ENCODE results near the gene GFRA1. TPM values are rescaled to one million over a fixed set of nuclear protein-coding genes. Genes with fewer than 3 reads are reported as not detected.

GFRA1 gene, protein sequence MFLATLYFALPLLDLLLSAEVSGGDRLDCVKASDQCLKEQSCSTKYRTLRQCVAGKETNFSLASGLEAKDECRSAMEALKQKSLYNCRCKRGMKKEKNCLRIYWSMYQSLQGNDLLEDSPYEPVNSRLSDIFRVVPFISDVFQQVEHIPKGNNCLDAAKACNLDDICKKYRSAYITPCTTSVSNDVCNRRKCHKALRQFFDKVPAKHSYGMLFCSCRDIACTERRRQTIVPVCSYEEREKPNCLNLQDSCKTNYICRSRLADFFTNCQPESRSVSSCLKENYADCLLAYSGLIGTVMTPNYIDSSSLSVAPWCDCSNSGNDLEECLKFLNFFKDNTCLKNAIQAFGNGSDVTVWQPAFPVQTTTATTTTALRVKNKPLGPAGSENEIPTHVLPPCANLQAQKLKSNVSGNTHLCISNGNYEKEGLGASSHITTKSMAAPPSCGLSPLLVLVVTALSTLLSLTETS
- 5.9 TPM for total RNA-seq
- long read RNA-seq, partial matches to known transcripts, result 0 of 4 reads
- long read RNA-seq, other reads (novel, unspliced or antisense), result 4 of 4 reads

DNA sequence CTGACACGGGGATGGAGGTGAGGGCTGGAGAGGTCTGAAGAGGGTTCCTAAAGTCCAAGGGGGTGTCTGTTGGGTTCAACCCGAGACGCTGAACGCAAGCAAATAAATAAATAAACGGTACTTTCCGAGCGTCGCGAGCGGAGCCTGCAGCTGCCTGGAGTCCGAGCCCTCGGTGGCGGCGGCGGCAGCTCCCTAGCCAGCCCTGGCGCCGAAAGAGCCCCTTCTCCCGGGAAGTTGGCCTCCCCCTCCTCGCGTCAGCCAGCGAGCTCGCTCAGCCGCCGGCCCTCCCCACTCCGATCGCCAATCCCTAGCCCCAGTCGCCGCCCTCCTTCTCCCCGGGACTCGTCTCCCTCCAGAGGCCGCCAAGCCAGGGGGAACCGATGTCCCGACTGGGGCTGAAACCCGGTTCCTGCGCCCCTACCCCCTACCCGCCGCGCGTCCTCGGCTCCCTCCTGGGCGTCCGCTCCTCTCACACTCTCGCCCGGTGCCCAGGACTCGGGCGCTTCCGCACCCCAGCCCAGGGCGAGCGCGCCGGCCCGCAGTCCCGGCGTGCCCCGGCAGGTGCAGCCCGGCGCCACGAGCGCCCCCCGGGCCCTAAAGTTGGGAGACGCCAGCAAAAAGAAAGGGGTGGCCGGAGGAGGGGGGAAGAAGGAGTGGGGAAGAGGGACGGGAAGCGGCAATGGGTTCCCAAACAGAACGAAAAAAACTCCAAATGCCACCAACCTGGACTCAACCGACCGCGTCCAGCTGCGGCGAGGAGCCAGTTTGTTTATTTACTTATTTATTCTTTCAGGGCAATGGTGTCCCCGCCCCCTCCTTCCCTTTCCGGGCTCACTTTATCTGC lies at the start of gene GFRA1:
TSS of gene GFRA1 (minus strand) at position 767 of the 844 bp plus-strand sequence. CDS start 1,177 bp downstream, outside the sequence.
- DNase-seq (peak; percentile 58), ATAC-seq (ENCODE audit: poor library complexity) (peak; percentile 37)
- intact Hi-C loops (cut with DNase I), result no loop called here

DNA sequence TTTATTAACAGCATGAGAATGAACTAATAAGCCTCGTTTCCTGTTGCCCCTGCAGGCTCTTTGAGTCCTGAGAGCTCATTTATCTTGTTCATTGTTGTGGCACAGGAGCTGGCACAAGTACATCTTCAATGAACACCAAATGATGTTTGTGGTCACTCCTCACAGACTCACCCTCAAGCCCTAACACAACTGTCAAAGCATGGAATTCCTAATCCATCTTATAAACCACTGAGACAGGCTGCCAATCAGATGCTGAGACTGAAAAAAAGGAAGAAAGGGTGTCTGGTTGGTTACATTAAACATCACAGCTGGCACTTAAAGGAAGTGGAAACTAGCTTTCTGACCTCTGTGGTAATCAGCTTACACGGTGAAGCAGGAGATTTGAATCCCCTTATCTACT lies 43.5 kb upstream of the GFRA1 start:
- intact Hi-C loops (cut with DNase I), result no loop called here
- ATAC-seq (ENCODE audit: poor library complexity) (no peak), DNase-seq (no peak)

DNA sequence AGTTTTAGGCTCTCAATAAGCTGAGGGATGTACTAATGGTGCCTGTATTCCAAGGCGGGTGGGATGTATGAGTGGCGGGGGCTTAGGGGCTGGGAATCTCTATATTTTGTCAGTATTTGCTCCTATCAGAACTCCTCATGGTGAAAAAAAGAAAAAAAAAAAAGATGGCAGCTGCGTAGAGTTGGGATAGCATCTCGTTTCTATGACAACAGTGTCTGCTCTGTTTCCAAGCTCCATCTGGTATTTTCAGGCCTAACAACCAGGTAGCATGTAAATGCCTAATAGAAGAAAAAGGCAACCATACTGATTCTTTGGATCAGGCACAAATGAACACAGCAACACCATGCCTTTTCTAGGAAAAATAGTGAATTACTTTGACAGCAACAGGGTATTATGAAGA lies 39.5 kb upstream of the GFRA1 start:
- no peak for DNase-seq
- intact Hi-C loops (cut with DNase I), result no loop called here
- ATAC-seq (ENCODE audit: poor library complexity), result no peak

DNA sequence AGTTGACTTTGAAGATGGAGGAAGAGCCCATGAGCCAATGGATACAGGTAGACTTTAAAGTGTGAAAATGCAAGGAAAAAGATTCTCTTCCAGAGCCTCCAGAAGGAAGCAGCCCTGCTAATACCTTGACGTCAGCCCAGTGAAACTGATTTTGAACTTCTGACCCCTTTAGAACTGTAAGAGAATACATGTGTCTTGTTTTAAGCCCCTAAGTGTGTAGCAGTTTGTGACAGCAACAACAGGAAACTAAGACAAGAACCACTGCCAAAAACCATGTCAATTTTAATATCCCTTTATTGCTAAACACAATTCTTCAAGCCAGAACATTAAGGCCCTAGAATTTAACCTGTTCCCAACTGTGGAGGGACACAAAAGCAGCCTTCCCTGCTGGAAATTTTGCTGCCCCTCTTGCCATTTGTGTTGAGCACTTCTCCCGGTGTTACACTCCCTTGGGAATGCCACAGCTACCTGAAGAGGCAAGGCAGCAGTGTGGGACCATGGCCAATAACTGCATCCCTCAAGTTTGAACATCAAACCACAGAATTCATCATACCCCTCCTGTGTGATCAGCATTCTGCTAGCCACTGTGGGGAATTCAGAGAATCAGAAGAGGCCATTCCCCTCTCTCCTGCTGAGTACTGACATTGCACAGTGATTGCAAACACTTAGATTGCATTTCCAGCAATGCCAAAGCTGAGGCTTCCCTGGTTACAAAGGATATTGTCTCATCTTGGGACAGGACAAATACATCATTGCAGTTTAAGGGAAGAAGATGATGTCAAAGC lies 38.9 kb upstream of the GFRA1 start:
- intact Hi-C loops (cut with DNase I), result no loop called here
- ATAC-seq (ENCODE audit: poor library complexity), result no peak
- no peak for DNase-seq

DNA sequence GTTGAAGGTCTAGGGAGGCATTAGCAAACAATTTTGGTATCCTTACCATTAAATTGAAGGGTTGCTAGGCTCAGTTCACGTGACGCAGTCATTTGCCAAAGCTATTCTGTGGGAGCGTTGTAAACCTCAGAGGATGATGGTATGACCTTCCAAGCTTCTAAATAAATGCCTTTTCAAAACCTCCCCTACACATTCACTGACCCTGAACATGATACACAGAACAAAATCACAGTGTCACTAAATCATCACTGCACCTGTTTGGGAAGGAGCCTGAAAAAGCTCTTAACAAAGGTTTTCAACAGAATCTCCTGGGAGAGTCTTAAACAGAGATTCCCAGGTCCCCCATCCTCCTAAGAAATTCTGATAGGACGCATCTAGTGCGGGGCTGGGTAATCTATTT lies 38.0 kb upstream of the GFRA1 start:
- ATAC-seq (ENCODE audit: poor library complexity), result no peak
- intact Hi-C loops (cut with DNase I), result no loop called here

DNA sequence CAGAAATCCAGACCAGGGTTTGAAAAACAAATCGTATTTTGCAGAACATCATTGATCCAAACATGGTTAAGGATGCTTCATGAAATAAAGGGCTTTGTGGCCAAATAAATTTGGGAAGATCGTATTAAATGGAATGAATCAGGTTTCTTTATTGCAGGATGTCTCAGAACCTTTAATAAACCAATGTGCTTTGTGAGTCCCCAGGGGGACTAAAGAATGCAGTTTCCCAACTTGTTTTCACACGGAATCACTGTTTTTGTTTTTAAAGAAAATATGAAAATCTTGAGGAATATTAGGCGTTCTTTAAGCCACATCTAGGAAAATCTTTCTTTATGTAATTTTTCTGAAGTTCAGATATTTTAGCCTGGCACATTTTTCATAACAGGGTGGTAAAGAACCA lies 34.4 kb upstream of the GFRA1 start:
- ATAC-seq (ENCODE audit: poor library complexity) (no peak), DNase-seq (no peak)
- intact Hi-C loops (cut with DNase I), result no loop called here

More for the DNA sequence above, 38.0 kb upstream of the GFRA1 start:
- DNase-seq, result no peak

DNA sequence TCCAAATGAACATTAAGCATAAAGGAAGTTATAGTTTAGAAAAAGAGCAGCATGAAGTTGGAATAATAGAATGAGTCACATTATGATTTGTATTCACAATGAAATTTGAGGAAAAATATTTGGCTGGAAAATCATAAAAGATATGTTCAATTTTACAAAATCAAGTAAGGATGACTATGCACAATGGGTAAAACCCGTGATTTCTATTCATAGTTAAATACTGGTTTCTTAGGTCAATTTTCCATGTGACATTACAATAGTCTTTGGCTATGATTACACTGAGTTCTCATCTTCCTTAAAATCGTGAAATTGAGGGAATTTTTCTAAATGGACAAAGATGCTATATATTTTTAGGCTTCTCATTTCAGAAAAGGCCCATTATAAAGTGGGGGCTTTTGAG lies 33.8 kb upstream of the GFRA1 start:
- intact Hi-C loops (cut with DNase I), result no loop called here

DNA sequence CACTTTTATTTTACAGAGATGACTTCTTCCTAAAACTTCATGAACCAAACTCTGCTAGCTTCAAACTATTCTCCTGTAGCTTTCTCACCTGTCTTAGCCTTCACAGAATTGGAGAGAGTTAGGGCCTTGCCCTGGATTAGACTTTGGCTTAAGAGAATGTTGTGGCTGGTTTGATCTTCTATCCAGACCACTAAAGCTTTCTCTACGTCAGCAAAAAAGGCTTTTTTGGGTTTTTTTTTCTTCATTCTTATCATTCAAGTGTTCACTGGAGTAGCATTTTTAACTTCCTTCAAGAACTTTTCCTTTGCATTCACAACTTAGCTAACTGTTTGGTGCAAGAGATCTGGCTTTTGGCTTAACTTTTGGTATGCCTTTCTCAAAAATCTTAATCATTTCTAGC lies 31.9 kb upstream of the GFRA1 start:
- DNase-seq (no peak), ATAC-seq (ENCODE audit: poor library complexity) (no peak)
- intact Hi-C loops (cut with DNase I), result no loop called here

More for the DNA sequence above, 33.8 kb upstream of the GFRA1 start:
- no peak for DNase-seq
- no peak for ATAC-seq (ENCODE audit: poor library complexity)

DNA sequence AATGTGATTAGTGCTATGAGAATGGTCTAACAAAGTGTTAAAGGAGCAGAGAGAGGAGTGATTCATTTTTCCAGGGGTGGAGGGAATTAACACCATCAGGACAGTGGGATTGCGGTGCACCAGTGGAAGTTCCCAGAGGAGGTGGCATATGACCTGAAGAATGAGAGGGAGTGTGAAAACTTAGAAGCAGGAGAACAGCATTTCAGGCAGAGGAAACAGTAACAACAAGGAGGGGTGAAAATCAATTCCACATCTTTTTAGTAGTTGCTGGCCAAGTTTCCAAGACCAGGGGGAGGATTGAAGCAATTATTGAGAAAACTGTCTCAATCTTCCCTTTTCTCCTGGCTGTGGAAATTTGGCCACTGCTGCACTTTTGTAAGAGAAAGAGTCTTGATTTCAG lies 27.5 kb upstream of the GFRA1 start:
- ATAC-seq (ENCODE audit: poor library complexity), result no peak
- intact Hi-C loops (cut with DNase I), result no loop called here
- no peak for DNase-seq

DNA sequence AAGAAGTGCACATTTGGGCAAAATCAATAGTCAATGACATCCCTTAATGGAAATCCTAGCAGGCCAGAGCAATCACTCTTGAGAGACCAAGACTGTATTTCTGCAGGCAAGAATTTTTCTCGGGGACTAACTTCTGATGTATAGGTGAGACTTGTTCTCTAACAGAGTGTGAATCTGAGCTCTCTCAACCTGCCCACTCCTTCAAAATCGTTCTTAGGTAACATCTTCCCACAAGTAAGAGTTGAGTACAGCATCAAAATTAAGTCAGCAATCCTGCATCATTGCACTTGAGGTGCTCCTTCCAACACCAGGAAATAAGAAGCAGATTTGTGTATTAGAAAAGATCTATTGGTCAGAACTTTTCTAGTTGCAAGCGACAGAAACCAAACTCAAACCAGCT lies 25.6 kb upstream of the GFRA1 start:
- intact Hi-C loops (cut with DNase I), result loop anchor here (10.0 kb wide), 1 partner anchor 504 kb away; no protein-coding TSS in a partner anchor
- no peak for ATAC-seq (ENCODE audit: poor library complexity)

DNA sequence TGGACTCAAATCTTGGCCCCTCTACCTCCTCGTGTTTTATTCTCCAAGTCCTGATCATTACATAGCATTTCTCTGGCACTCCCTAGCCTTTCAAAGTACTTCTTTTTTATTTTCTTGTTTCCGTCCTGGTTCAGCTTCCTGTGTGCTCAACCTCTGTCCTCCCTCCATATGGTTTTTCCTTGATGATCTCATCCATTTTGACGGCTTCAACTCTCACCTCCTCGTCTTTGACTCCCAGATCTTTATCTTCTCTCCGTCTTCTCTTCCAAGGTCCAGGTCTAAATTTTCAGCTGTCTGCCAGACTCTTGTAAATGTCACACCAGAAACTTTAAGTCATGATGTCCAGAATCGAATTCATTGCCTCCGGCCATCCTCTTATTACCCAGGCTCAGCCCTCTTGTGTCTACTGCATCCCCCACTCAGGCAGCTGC lies 23.3 kb upstream of the GFRA1 start:
- DNase-seq, result no peak
- no peak for ATAC-seq (ENCODE audit: poor library complexity)
- intact Hi-C loops (cut with DNase I), result loop anchor here (10.0 kb wide), 1 partner anchor 502 kb away; no protein-coding TSS in a partner anchor

More for the DNA sequence above, 25.6 kb upstream of the GFRA1 start:
- DNase-seq, result no peak

DNA sequence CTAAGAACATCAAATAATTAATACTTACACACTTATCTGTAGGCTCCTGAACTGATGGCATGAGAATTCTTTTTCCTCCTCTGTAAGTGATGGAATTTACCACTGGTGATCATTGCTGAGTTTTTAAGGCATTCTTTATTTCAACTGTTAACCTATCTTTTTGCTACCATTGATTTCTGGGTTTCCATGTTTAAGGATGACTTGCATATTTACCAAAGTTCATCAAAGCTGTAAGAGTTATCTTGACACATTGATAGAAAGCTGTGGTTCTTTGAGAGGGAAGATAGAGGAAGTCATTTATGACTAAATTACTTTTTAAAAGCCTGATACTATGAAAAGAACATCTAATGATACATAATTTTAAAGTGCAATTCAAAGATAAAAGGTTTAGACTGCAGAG lies 19.5 kb upstream of the GFRA1 start:
- DNase-seq (no peak), ATAC-seq (ENCODE audit: poor library complexity) (no peak)
- intact Hi-C loops (cut with DNase I), result loop anchor here (5.0 to 10.0 kb wide), 2 partner anchors 345 to 498 kb away; no protein-coding TSS in a partner anchor

DNA sequence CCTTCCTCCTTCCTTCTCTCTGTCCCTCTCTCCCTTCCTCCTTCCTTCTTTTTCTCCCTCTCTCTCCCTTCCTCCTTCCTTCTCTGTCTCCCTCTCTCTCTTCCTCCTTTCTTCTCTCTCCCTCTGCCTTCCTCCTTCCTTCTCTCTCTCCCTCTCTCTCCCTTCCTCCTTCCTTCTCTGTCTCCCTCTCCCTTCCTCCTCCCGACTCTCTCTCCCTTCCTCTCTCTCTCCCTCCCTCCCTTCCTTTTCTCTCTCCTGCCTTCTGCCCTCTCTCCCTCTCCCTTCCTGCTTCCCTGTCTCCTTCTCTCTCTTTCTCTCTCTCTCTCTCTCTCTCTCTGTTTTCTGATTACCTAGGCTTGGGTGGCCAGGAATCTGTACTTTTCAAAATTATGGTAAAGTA lies 16.6 kb upstream of the GFRA1 start:
- DNase-seq (no peak), ATAC-seq (ENCODE audit: poor library complexity) (no peak)
- intact Hi-C loops (cut with DNase I), result loop anchor here (5.0 to 10.0 kb wide), 4 partner anchors 342 to 585 kb away; no protein-coding TSS in a partner anchor

DNA sequence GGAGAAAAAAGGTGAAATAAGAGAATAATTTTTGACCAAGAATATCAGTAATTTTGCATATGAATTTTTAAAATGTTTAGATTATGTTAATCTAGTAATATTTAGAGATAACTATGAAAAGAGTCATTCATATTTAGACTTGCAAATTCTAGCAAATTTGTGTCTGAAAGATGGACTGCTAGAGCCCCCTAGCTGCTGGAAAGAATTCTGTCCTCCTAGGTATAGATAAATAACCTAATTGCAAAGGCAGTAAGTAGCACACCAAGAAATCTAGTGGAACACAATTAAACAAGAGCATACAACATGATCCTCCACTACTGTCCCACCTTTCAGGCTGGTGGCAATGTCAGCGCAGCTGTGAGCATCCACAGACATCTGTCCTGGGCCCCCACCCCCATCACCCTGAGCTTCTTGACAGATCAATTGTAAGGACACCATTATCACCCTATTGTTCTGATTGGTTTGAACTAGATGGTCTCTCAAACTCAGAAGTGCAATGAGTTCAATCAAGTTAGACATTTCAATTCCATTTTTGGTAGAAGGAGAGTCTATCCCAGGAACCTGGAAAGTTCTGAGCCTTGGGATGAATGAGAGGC lies 15.0 kb upstream of the GFRA1 start:
- ATAC-seq (ENCODE audit: poor library complexity), result peak; percentile 52
- intact Hi-C loops (cut with DNase I), result loop anchor here (10.0 kb wide), 2 partner anchors 463 to 583 kb away; no protein-coding TSS in a partner anchor

DNA sequence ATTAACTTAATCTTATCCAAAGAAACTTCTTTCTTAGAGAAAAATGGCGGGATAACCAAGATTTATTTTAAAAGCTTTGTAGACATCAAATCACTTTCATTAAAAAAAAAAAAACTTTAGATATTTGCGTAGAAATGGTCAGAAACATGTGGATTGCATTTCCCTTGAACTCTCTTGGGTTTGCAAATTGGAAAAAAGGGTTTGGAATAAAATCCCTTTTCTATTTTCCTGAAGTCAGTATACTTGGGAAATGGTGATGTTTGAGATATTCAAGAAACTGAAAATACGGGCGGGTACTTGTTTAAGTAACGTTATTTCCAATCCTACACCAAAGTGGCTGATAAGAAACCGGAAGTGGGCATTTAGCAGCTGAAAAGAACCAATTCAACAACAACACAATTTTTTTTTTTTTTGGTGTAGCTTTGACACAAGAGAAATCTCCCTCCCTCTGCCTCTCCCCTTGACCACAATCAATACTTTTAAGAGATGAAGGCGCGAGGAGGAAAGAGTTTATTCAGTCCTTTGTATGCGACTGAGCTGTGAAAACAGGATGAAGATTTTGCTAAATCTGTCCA lies 13.7 kb upstream of the GFRA1 start:
- DNase-seq (no peak), ATAC-seq (ENCODE audit: poor library complexity) (no peak)
- intact Hi-C loops (cut with DNase I), result loop anchor here (10.0 kb wide), 2 partner anchors 462 to 582 kb away; no protein-coding TSS in a partner anchor

More for the DNA sequence above, 15.0 kb upstream of the GFRA1 start:
- DNase-seq, result no peak

DNA sequence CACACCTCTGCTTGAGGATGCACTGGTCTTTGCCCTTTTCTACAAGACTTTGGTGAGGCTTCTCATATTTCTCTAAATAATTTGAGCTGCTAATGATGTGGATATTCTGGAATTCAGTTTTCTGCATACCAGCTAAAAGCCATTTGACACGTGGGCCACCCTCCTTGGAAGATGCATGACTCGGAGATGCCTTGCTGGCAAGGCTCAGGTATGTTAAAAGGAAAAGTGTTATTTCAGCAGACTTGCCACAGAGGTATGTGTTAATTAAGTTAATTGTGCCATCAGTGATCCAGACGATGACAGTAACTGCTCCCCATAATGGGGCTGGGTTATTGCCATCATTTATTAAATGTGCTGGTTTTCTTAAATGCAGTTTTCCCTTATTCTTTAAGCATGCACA lies 8.8 kb upstream of the GFRA1 start:
- no peak for DNase-seq
- ATAC-seq (ENCODE audit: poor library complexity), result no peak
- intact Hi-C loops (cut with DNase I), result loop anchor here (10.0 kb wide), 2 partner anchors 457 to 577 kb away; no protein-coding TSS in a partner anchor

DNA sequence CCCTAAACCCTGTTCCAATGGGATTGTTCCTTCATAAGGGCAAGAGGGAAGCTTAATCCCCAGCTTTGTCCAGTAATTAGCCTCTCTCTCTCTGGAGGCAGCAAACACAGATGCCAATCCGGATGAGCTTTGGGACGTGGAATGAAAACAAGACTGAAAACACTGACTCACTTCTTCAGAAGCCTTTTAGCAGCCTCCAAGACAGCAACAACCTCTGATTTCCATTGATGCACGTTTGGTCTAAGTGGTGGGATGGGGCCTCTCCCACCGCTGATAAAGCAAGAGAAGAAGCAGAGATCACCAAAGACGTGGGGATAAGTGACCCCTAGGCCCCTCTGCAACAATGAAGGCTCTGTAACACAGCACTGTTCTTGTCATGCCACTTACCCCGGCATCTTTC lies 5.8 kb upstream of the GFRA1 start:
- no peak for DNase-seq
- intact Hi-C loops (cut with DNase I), result no loop called here
- no peak for ATAC-seq (ENCODE audit: poor library complexity)

DNA sequence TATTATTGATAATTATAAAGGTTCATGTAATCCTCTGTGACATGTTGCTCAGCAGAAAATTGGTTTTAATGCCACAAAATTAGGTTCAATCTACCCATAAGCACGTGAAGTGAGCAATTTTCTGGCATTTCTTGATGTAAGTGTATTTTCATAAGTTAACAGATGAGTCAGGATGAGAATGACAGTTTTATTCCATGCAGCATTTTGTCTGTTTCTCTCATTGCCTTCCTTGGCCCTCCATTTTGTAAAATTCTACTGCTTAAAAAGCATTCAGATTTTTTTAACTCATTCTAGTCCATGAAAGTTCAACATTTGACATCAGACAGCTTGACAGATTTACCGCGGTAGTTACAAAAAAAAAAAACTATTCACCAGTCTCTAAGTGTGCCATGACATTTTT lies 4.0 kb upstream of the GFRA1 start:
- ATAC-seq (ENCODE audit: poor library complexity) (no peak), DNase-seq (no peak)
- intact Hi-C loops (cut with DNase I), result no loop called here

Data from Right ventricle myocardium superior (tissue), 1 donor.